Jurkat, Clone E6-1 (cell line): ENCODE results near the gene NHLRC1.

Source experiments
- DNase-seq: peaks from one replicate; pipeline ENCODE4 v3.0.0-alpha.2; 2011; ENCODE audit warnings: low read depth, low spot score
- H3K4me3 ChIP-seq: 2 replicates; pipeline ENCODE4 v1.5.1; 2011; ENCODE audit warnings: mild to moderate bottlenecking, low read length, control low read depth, moderate library complexity

Gene NHLRC1

GRCh38 chr6:18141805-18142590 lies 19.5 kb upstream of the NHLRC1 start:
- DNase-seq: no peak
- H3K4me3 ChIP-seq: no peak overlapping the region

- no peak overlapping the region for H3K4me3 ChIP-seq
- DNase-seq: no peak
Measured at GRCh38 chr6:18139935-18140621, 17.6 kb upstream of the NHLRC1 start.

GRCh38 chr6:18138906-18139305 lies 16.4 kb upstream of the NHLRC1 start:
- H3K4me3 ChIP-seq: no peak overlapping the region
- DNase-seq: no peak

GRCh38 chr6:18136260-18136659 lies 13.8 kb upstream of the NHLRC1 start:
- no peak for DNase-seq
- H3K4me3 ChIP-seq: no peak overlapping the region

- no peak for DNase-seq
- no peak overlapping the region for H3K4me3 ChIP-seq
Measured at GRCh38 chr6:18135171-18135570, 12.7 kb upstream of the NHLRC1 start.

GRCh38 chr6:18132346-18132745 lies 9.9 kb upstream of the NHLRC1 start:
- no peak for DNase-seq
- no peak overlapping the region for H3K4me3 ChIP-seq

GRCh38 chr6:18126121-18126520 lies 3.6 kb upstream of the NHLRC1 start:
- DNase-seq: no peak
- H3K4me3 ChIP-seq: no peak overlapping the region

GRCh38 chr6:18121580-18122127 lies 823 bp downstream of the NHLRC1 start:
- no peak overlapping the region for H3K4me3 ChIP-seq
- no peak for DNase-seq

- no peak for DNase-seq
- H3K4me3 ChIP-seq: no peak overlapping the region
Measured at GRCh38 chr6:18119236-18119635, 3.2 kb downstream of the NHLRC1 start.

GRCh38 chr6:18118330-18118729 lies 4.1 kb downstream of the NHLRC1 start:
- no peak overlapping the region for H3K4me3 ChIP-seq
- DNase-seq: no peak

- no peak overlapping the region for H3K4me3 ChIP-seq
- no peak for DNase-seq
Measured at GRCh38 chr6:18117136-18117535, 5.3 kb downstream of the NHLRC1 start.

- no peak overlapping the region for H3K4me3 ChIP-seq
- DNase-seq: peak; percentile 78
Measured at GRCh38 chr6:18115356-18115755, 7.1 kb downstream of the NHLRC1 start.

GRCh38 chr6:18110162-18110561 lies 12.3 kb downstream of the NHLRC1 start:
- no peak for DNase-seq
- H3K4me3 ChIP-seq: no peak overlapping the region

GRCh38 chr6:18107061-18107460 lies 15.4 kb downstream of the NHLRC1 start:
- DNase-seq: no peak
- no peak overlapping the region for H3K4me3 ChIP-seq

GRCh38 chr6:18102783-18103509 lies 19.5 kb downstream of the NHLRC1 start:
- DNase-seq: no peak

GRCh38 chr6:18101873-18102272 lies 20.6 kb downstream of the NHLRC1 start:
- no peak overlapping the region for H3K4me3 ChIP-seq
- no peak for DNase-seq

More at GRCh38 chr6:18102783-18103509, 19.5 kb downstream of the NHLRC1 start:
- H3K4me3 ChIP-seq: no peak overlapping the region

GRCh38 chr6:18101271-18101670 lies 21.2 kb downstream of the NHLRC1 start:
- DNase-seq: no peak
- H3K4me3 ChIP-seq: no peak overlapping the region

GRCh38 chr6:18100296-18100695 lies 22.2 kb downstream of the NHLRC1 start:
- DNase-seq: no peak
- no peak overlapping the region for H3K4me3 ChIP-seq

- no peak for DNase-seq
Measured at GRCh38 chr6:18099511-18099910, 23.0 kb downstream of the NHLRC1 start.

GRCh38 chr6:18096423-18096822 lies 26.1 kb downstream of the NHLRC1 start:
- DNase-seq: no peak
- no peak overlapping the region for H3K4me3 ChIP-seq

More at GRCh38 chr6:18099511-18099910, 23.0 kb downstream of the NHLRC1 start:
- H3K4me3 ChIP-seq: no peak overlapping the region
